HG02763 (cell line): Measurements from ENCODE around the gene DDX52.
"Not testable (repeated sequence)": the region's sequence is repeated elsewhere in the genome, so short reads cannot be mapped to it uniquely, and the experiment has no call there.

ENCODE experiments used
- ATAC-seq: cut with Tn5 transposase; IDR thresholded peaks from one replicate; pipeline ENCODE4 v1.9.1; 2021; ENCODE audit warnings: mild to moderate bottlenecking, moderate library complexity; ENCODE audit not compliant: unreplicated experiment

DDX52 gene

GRCh38 chr17:37643118-37643766, at the start of gene DDX52:
TSS of gene DDX52 (minus strand) at chr17:37643446. CDS start at chr17:37643420, 26 bp downstream.
- ATAC-seq = peak; percentile 75

- no peak for ATAC-seq
Observed at GRCh38 chr17:37691807-37692206, 48.6 kb upstream of the DDX52 start.

- ATAC-seq = no peak
Observed at GRCh38 chr17:37689317-37689716, 46.1 kb upstream of the DDX52 start.

- ATAC-seq = no peak
Observed at GRCh38 chr17:37683454-37683984, 40.3 kb upstream of the DDX52 start.

- no peak for ATAC-seq
Observed at GRCh38 chr17:37682007-37682406, 38.8 kb upstream of the DDX52 start.

- ATAC-seq = not testable (repeated sequence)
Observed at GRCh38 chr17:37679995-37680394, 36.7 kb upstream of the DDX52 start.

- ATAC-seq = no peak
Observed at GRCh38 chr17:37678036-37678435, 34.8 kb upstream of the DDX52 start.

GRCh38 chr17:37677021-37677420, 33.8 kb upstream of the DDX52 start:
- no peak for ATAC-seq

GRCh38 chr17:37676115-37676925, 33.1 kb upstream of the DDX52 start:
- ATAC-seq = no peak

- no peak for ATAC-seq
Observed at GRCh38 chr17:37674511-37674910, 31.3 kb upstream of the DDX52 start.

- no peak for ATAC-seq
Observed at GRCh38 chr17:37673386-37673785, 30.1 kb upstream of the DDX52 start.

GRCh38 chr17:37672548-37673078, 29.4 kb upstream of the DDX52 start:
- no peak for ATAC-seq

- no peak for ATAC-seq
Observed at GRCh38 chr17:37671824-37672547, 28.7 kb upstream of the DDX52 start.

GRCh38 chr17:37671028-37671823, 28.0 kb upstream of the DDX52 start:
- no peak for ATAC-seq

- ATAC-seq = no peak
Observed at GRCh38 chr17:37667039-37667438, 23.8 kb upstream of the DDX52 start.

GRCh38 chr17:37664214-37664613, 21.0 kb upstream of the DDX52 start:
- ATAC-seq = no peak

GRCh38 chr17:37662353-37662752, 19.1 kb upstream of the DDX52 start:
- ATAC-seq = no peak

- no peak for ATAC-seq
Observed at GRCh38 chr17:37661400-37662014, 18.3 kb upstream of the DDX52 start.

GRCh38 chr17:37659925-37660324, 16.7 kb upstream of the DDX52 start:
- ATAC-seq = no peak

- ATAC-seq = no peak
Observed at GRCh38 chr17:37657202-37657601, 14.0 kb upstream of the DDX52 start.
